Esophagus muscularis mucosa (tissue), 4 donors: Measurements from ENCODE around the gene STK39. TPM values are rescaled to one million over a fixed set of nuclear protein-coding genes. Genes with fewer than 3 reads are reported as not detected.
A peak's percentile ranks its signal among the peaks of the same experiment; 100 is the strongest.

Experiments used
- DNase-seq: peaks from one replicate; pipeline ENCODE4 v3.0.0-alpha.2; 2017; ENCODE audit errors: extremely low spot score
- H3K27ac ChIP-seq, 4 donors: fragments of 200-600 bp; sonication (generic); replicated peaks in 1 of 4; 1 replicate in 3 of 4; 2 replicates in 1 of 4; pipeline ENCODE4 v1.5.1; 2016 to 2019; ENCODE audit warnings: mild to moderate bottlenecking in 1 of 4
- H3K27me3 ChIP-seq, 4 donors: fragments of 200-600 bp; sonication (generic); one replicate each; pipeline versions ENCODE4 v1.5.1 to v1.6.0; 2016 to 2019
- H3K36me3 ChIP-seq, 4 donors: fragments of 200-600 bp; sonication (generic); one replicate each; pipeline ENCODE4 v1.5.1; 2016 to 2019
- H3K4me1 ChIP-seq, 4 donors: fragments of 200-600 bp; sonication (generic); one replicate each; pipeline ENCODE4 v1.5.1; 2016 to 2019
- H3K4me3 ChIP-seq, 4 donors: fragments of 200-600 bp; sonication (generic); 1 replicate in 2 of 4; 2 replicates in 2 of 4; pipeline ENCODE4 v1.5.1; 2016 to 2019; ENCODE audit warnings: mild to moderate bottlenecking in 4 of 4, moderate library complexity in 1 of 4
- H3K9me3 ChIP-seq, 4 donors: fragments of 200-600 bp; sonication (generic); 1 replicate in 3 of 4; 2 replicates in 1 of 4; pipeline ENCODE4 v1.5.1; 2016 to 2019
- EP300 ChIP-seq: sonication (generic); formaldehyde crosslinking; IDR thresholded peaks from one replicate; pipeline ENCODE4 v1.6.1; 2017; ENCODE audit warnings: antibody characterized with exemption
- POLR2A ChIP-seq: fragments of 450-650 bp; IDR thresholded peaks from one replicate; pipeline ENCODE4 v1.6.1; 2017; ENCODE audit warnings: antibody characterized with exemption, moderate library complexity, mild to moderate bottlenecking, low read depth
- POLR2AphosphoS5 ChIP-seq, 2 donors: sonication (generic); formaldehyde crosslinking; IDR thresholded peaks; one replicate each; pipeline ENCODE4 v1.6.1; 2017; ENCODE audit warnings: antibody characterized with exemption in 2 of 2
- WGBS: methylation state at CpG from one replicate; pipeline ENCODE4 v1.1.5; 2018; 5-methylcytosine and 5-hydroxymethylcytosine counted together
- intact Hi-C: fragments of 100-400 bp; cut with DNase I; formaldehyde crosslinking; loops from one replicate; pipeline ENCODE4 v1.15.1; 2023
- total RNA-seq, 4 donors: library from RNA; depleted of rRNA; stranded (reverse); fragments of >200 nt; gene quantifications; one replicate each; pipeline versions ENCODE4 v1.1.0 to v1.2.1, GENCODE V29; 2016
- TF ChIP-seq, protein P1 (sequence below), 3 experiments: fragments of 200-600 bp in 2 of 3; fragments of 450-650 bp in 1 of 3; sonication (generic) in 2 of 3; IDR thresholded peaks; one replicate each; pipeline ENCODE4 v1.5.1; 2017 to 2019; ENCODE audit warnings: antibody characterized with exemption in 3 of 3, mild to moderate bottlenecking in 2 of 3, moderate library complexity in 1 of 3

The STK39 gene
- total RNA-seq, 4 donors from 2014 or later = 32.5 to 49.1 (median 41.5) TPM

DNA sequence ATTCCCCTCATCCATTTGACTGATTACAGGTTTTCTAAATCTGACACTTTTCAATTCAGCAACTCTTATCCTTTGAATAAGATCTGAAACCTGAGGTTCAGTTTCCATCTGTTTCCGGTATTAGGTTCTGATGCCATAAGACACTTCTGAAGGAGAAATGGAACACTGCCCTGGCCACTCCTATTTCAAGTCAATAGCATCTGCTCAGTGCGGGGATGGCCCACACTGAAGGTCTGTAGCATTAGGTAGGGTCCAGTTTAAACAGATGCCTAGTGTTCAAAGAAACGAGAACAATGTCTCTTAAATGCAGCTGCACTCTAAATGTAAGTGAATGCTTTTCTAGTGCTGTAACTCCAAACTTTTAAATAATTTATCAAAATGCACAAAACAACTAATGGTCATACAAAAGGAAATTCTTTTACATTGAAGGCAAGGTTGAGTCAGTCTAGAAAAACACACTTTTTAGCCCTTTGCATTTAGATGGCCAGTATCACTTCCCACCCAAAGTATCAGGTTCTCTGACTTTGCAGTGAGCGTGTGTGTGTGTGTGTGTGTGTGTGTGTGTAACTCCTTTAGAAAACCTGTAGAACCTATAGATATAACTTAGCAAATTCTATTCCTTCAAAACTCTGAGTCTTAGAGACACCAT lies 78.2 kb downstream of the STK39 start:
- no peak for TF ChIP-seq POLR2AphosphoS5 (IDR thresholded peaks at IDR 0.05)
- TF ChIP-seq POLR2A = no peak
- TF ChIP-seq, protein P1, sequence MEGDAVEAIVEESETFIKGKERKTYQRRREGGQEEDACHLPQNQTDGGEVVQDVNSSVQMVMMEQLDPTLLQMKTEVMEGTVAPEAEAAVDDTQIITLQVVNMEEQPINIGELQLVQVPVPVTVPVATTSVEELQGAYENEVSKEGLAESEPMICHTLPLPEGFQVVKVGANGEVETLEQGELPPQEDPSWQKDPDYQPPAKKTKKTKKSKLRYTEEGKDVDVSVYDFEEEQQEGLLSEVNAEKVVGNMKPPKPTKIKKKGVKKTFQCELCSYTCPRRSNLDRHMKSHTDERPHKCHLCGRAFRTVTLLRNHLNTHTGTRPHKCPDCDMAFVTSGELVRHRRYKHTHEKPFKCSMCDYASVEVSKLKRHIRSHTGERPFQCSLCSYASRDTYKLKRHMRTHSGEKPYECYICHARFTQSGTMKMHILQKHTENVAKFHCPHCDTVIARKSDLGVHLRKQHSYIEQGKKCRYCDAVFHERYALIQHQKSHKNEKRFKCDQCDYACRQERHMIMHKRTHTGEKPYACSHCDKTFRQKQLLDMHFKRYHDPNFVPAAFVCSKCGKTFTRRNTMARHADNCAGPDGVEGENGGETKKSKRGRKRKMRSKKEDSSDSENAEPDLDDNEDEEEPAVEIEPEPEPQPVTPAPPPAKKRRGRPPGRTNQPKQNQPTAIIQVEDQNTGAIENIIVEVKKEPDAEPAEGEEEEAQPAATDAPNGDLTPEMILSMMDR (IDR thresholded peaks at IDR 0.05) = no peak
- TF ChIP-seq EP300 = no peak
- no peaks in the 10 kb centered on the region for H3K9me3 ChIP-seq
- H3K27ac ChIP-seq = no peak overlapping the region
- intact Hi-C loops = no loop called here
- 66% methylated on average over 4 of the region's 4 CpGs for WGBS
- no peaks in the 10 kb centered on the region for H3K27me3 ChIP-seq
- H3K4me3 ChIP-seq = no peak overlapping the region
- H3K36me3 ChIP-seq = no peaks in the 10 kb centered on the region
- DNase-seq = peak; percentile 39
- peaks cover 24 to 36% (median 27%) of the 10 kb centered on the region in 4 donors for H3K4me1 ChIP-seq

DNA sequence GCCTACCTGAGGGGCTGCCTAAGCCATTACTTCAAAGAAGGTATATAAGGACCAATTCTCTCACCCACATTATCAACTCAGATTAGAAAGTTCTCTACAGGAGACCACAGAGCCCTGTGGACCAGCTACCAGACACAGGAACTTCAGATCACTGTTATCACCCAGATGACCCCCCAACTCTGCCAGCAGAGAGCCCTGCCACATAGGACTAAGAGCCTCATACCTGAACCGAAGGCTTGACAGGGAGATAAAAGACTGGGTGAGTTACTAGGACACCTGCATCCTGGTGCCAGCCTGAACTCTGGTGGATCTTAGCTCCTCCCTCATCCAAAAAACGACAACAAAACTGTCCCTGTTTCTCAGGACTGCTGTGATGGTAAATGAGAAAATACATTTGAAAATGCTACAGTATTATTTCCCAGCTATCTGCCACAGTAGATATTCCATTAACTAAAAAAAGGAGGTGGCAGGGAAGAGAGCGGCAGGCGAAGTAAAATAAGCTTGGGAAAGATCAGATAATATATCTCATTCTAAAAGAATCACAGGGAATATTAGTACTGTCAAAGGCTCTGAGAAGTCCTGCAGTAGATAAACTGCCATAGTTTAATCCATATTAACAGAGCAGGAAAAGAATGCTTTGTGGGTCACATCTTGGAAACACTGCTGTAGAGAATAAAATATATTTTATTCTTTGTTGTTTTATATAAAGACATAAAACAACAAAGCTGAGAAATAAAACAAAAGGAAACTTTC lies 79.7 kb downstream of the STK39 start:
- intact Hi-C loops = no loop called here
- Histone ChIP-seq H3K9me3 (no peaks in the 10 kb centered on the region), H3K27me3 (no peaks in the 10 kb centered on the region), H3K36me3 (peaks cover 0 to 9% (median 4%) of the 10 kb centered on the region in 4 donors), H3K4me1 (peaks cover 24 to 36% (median 27%) of the 10 kb centered on the region in 4 donors), H3K4me3 (no peak overlapping the region), H3K27ac (no peak overlapping the region)
- TF ChIP-seq EP300 = no peak
- TF ChIP-seq POLR2AphosphoS5 (IDR thresholded peaks at IDR 0.05) = no peak
- TF ChIP-seq POLR2A = no peak
- TF ChIP-seq, protein P1 (IDR thresholded peaks at IDR 0.05) = no peak
- DNase-seq = peak; percentile 45
- 90% methylated on average over 4 of the region's 4 CpGs for WGBS

DNA sequence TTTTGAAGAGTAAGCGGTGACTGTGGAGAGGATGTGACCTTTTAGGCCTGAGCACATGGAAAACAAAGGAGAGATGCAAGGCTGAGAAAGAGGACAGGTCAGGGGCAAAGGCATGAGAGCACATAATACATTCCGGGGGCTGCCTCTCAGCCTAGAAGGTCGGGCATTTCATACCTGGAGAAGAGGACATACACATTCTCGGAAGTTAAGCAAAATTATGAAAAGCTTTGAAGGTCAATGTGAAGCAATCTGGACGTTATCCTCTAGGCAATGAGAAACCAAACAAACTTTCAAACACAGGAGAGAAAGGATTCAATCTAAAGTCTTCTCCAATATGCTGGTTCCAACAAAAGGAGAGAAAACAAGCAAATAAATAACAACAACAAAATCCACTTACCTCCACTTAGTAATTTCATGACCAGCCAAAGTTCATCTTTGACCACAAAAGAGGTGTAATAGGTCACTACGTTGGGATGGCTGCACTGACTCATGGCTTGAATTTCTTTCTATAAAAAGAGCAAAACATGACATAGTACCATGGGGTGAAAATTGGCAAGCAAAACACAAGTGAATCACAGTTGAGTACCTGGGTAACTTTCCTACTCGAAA lies 80.4 kb downstream of the STK39 start:
- intact Hi-C loops = no loop called here
- peak; percentile 24 for DNase-seq
- TF ChIP-seq POLR2AphosphoS5 (IDR thresholded peaks at IDR 0.05) (no peak), POLR2A (no peak), EP300 (no peak)
- TF ChIP-seq, protein P1 (IDR thresholded peaks at IDR 0.05) = no peak
- no peak overlapping the region for H3K4me3 ChIP-seq
- no peak overlapping the region for H3K27ac ChIP-seq
- peaks cover 24 to 36% (median 27%) of the 10 kb centered on the region in 4 donors for H3K4me1 ChIP-seq
- H3K36me3 ChIP-seq = peaks cover 0 to 12% (median 4%) of the 10 kb centered on the region in 4 donors
- H3K27me3 ChIP-seq = no peaks in the 10 kb centered on the region
- H3K9me3 ChIP-seq = no peaks in the 10 kb centered on the region
- 78% methylated on average over 7 of the region's 7 CpGs for WGBS

DNA sequence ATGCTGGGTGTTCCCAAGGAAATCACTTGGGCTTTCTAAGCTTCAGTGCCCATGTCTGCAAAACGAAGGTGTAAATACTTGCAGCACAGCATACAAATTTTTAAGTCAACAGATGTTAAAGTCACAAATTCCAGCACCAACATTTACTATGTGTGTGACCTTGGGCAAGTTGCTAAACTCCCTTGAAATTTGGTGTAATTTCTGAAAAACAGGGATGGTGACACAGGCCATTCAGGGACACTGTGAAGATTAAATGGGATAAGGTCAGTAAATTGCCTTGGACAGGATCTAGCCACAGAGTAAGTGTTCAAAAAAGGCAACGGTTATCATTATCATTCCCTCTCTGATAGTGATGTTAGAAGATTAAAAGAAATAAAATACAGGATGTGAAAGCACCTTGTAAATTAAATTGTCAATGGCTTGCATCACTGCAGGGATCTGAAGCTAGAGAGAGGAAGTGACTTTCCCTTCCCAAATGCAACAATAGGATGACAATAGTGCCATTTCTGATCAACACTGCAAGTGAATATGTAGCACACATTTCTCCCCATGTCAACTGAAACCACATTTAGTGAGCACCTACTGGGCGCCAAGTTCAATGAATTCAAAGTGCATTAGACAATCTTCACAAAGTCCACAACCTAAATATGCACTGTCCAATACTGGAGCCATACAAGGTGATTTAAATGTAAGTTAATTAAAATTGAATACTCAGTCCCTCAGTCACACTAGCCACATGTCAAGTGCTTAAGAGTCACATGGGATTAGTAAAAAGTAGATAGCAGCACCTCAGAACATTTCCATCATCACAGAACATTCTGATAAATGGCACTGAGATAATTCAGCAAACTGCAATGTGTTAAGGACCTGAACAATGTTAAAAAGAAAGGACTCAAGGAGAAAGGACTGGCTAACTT lies 81.2 kb downstream of the STK39 start:
- no peaks in the 10 kb centered on the region for H3K27me3 ChIP-seq
- DNase-seq = no peak
- no peak overlapping the region for H3K4me3 ChIP-seq
- TF ChIP-seq EP300 = no peak
- TF ChIP-seq POLR2AphosphoS5 (IDR thresholded peaks at IDR 0.05) = no peak
- TF ChIP-seq, protein P1 (IDR thresholded peaks at IDR 0.05) = no peak
- TF ChIP-seq POLR2A = no peak
- WGBS = 77% methylated on average over 3 of the region's 3 CpGs
- H3K4me1 ChIP-seq = peaks cover 22 to 34% (median 26%) of the 10 kb centered on the region in 4 donors
- intact Hi-C loops = no loop called here
- no peak overlapping the region for H3K27ac ChIP-seq
- no peaks in the 10 kb centered on the region for H3K9me3 ChIP-seq
- peaks cover 0 to 12% (median 4%) of the 10 kb centered on the region in 4 donors for H3K36me3 ChIP-seq
